ENCODE measurements around the gene AP1AR. TPM values are rescaled to one million over a fixed set of nuclear protein-coding genes. Genes with fewer than 3 reads are reported as not detected.

Gene AP1AR
- total and polyA plus RNA-seq, 2 of the 8 experiments (the other 6 are each of a cell fraction or from before 2014, with no cell fraction given): 5.3 to 27.7 TPM

- ChIA-PET POLR2A (ENCODE audit: partially characterized antibody) (no interaction called here), CTCF (ENCODE audit: partially characterized antibody) (no interaction called here)
- Histone ChIP-seq H3K18ac (ENCODE audit: extremely low read depth, low read length) (no peak overlapping the region), H4K8ac (ENCODE audit: extremely low read depth, insufficient read depth, low read length) (no peak overlapping the region), H3K27me3 (replicated peaks in 1 of 4; ENCODE audit: control insufficient read depth in 3 of 4, extremely low read depth in 1 of 4, insufficient read depth in 3 of 4, low read length in 3 of 4) (peaks cover 0 to 21% (median 12%) of the 10 kb centered on the region in 4 experiments; a peak in 6 of 7 replicates), H2BK120ac (replicated peaks; ENCODE audit: low read depth, low read length) (no peak overlapping the region), H3K4me2 (ENCODE audit: insufficient read depth in 1 of 2, low read depth in 2 of 2, low read length in 2 of 2) (no peak overlapping the region), H3K36me3 (ENCODE audit: control insufficient read depth in 2 of 4, insufficient read depth in 4 of 4, low read length in 3 of 4) (no peaks in the 10 kb centered on the region), H3K4me1 (replicated peaks in 1 of 4; ENCODE audit: control insufficient read depth in 3 of 4, insufficient read depth in 4 of 4, low read length in 3 of 4) (peaks cover 0 to 2% (median 0%) of the 10 kb centered on the region in 4 experiments; a peak in 4 of 7 replicates), H3K4ac (replicated peaks; ENCODE audit: insufficient read length, low read depth, low read length) (no peak overlapping the region), H4K5ac (ENCODE audit: insufficient read length, low read depth, low read length) (no peak overlapping the region), H4K91ac (replicated peaks; ENCODE audit: insufficient read length, low read length) (no peak overlapping the region), H3K27ac (ENCODE audit: low read depth, low read length) (no peak overlapping the region), H3K56ac (replicated peaks; ENCODE audit: insufficient read length, low read depth, low read length) (no peak overlapping the region), H3K9me3 (ENCODE audit: insufficient read depth in 2 of 2, low read depth in 1 of 2, low read length in 1 of 2) (peaks cover 2 to 8% of the 10 kb centered on the region in 2 experiments; a peak in 2 of 4 replicates), H2BK15ac (ENCODE audit: low read length) (no peak overlapping the region), H3K14ac (ENCODE audit: insufficient read length) (no peak overlapping the region), H3K23ac (ENCODE audit: insufficient read length) (no peak overlapping the region), H4K20me1 (replicated peaks in 1 of 2; ENCODE audit: control insufficient read depth in 1 of 2, insufficient read depth in 2 of 2, low read length in 2 of 2) (no peaks in the 10 kb centered on the region), H3K79me1 (ENCODE audit: low read depth, low read length) (no peaks in the 10 kb centered on the region), H2AK5ac (ENCODE audit: low read depth, low read length) (no peak overlapping the region), H2BK20ac (ENCODE audit: low read length) (no peak overlapping the region), H2AFZ (ENCODE audit: low read length) (no peak overlapping the region), H2BK5ac (ENCODE audit: low read depth, low read length) (no peak overlapping the region), H3K4me3 (ENCODE audit: extremely low read depth in 1 of 4, insufficient read depth in 2 of 4, low read depth in 3 of 4, low read length in 4 of 4) (no peak overlapping the region), H3K9ac (replicated peaks in 1 of 4; ENCODE audit: extremely low read depth in 1 of 4, low read depth in 3 of 4, low read length in 3 of 4) (no peak overlapping the region), H2BK12ac (ENCODE audit: low read depth, low read length) (no peak overlapping the region), H3K79me2 (ENCODE audit: control insufficient read depth in 1 of 2, insufficient read depth in 2 of 2, low read length in 2 of 2) (no peaks in the 10 kb centered on the region), H3K23me2 (ENCODE audit: low read depth, low read length) (peaks cover 4% of the 10 kb centered on the region; the same call in 1 of the 2 replicates)
- FAIRE-seq (no peak), DNase-seq (ENCODE audit: low read depth in 1 of 2, low spot score in 2 of 2) (no peak)
- WGBS, 2 experiments (ENCODE audit: extremely low coverage in 1 of 2, insufficient coverage in 1 of 2, insufficient read length in 1 of 2, insufficient replicate concordance in 2 of 2, low coverage in 1 of 2, low lambda C conversion rate in 2 of 2, missing lambda C conversion rate in 1 of 2): 86% methylated on average over 10 of the region's 10 CpGs; no CpG with 5 or more reads in 1 of the 2 experiments
- TF ChIP-seq YY1 (IDR thresholded peaks at IDR 0.05; ENCODE audit: low read depth, low read length): no peak
- no peak for TF ChIP-seq SP2 (IDR thresholded peaks at IDR 0.05; ENCODE audit: low read length)
- no peak for TF ChIP-seq KDM4A (IDR thresholded peaks at IDR 0.05; ENCODE audit: low read depth, low read length, severe bottlenecking)
- no peak for TF ChIP-seq JUND (IDR thresholded peaks at IDR 0.05; ENCODE audit: low read length)
- TF ChIP-seq NANOG (IDR thresholded peaks at IDR 0.05; ENCODE audit: insufficient read depth, low read depth, low read length, poor library complexity, severe bottlenecking): no peak
- no peak for TF ChIP-seq GTF2F1 (IDR thresholded peaks at IDR 0.05; ENCODE audit: borderline replicate concordance, low read depth, low read length)
- no peak for TF ChIP-seq PHF8 (conservative IDR thresholded peaks at IDR 0.05; ENCODE audit: low read depth, low read length)
- TF ChIP-seq CREB1 (IDR thresholded peaks at IDR 0.05): no peak
- no peak for TF ChIP-seq SIRT6 (IDR thresholded peaks at IDR 0.05; ENCODE audit: low read length)
- TF ChIP-seq POLR2A (IDR thresholded peaks at IDR 0.05; ENCODE audit: control extremely low read depth in 1 of 2, low read depth in 2 of 2, low read length in 2 of 2): no peak
- TF ChIP-seq USF2 (IDR thresholded peaks at IDR 0.05; ENCODE audit: low read length): no peak
- no peak for TF ChIP-seq EGR1 (IDR thresholded peaks at IDR 0.05; ENCODE audit: borderline replicate concordance, low read depth, low read length)
- TF ChIP-seq SIX5 (IDR thresholded peaks at IDR 0.05; ENCODE audit: low read depth, low read length): no peak
These were observed 58.0 kb downstream of the AP1AR start for GRCh38 chr4:112289407-112290253.
